Measurements from ENCODE around the gene PROZ. TPM values are rescaled to one million over a fixed set of nuclear protein-coding genes. Genes with fewer than 3 reads are reported as not detected.

Gene PROZ
- total RNA-seq, 1 experiment from 2014 or later, result not detected

- H3K27me3 ChIP-seq (ENCODE audit: control insufficient read depth, insufficient read depth, low read length), result no peaks in the 10 kb centered on the region
- peak; percentile 14 for DNase-seq
- H3K4me3 ChIP-seq (ENCODE audit: insufficient read depth, low read depth, low read length), result no peak overlapping the region
- H3K36me3 ChIP-seq (replicated peaks; ENCODE audit: control insufficient read depth, insufficient read depth, low read length), result no peaks in the 10 kb centered on the region
Observed at GRCh38 chr13:113125506-113126264, 32.8 kb upstream of the PROZ start.

GRCh38 chr13:113126265-113127150, 31.9 kb upstream of the PROZ start:
- DNase-seq, result no peak
- Histone ChIP-seq H3K4me3 (ENCODE audit: insufficient read depth, low read depth, low read length) (no peak overlapping the region), H3K27me3 (ENCODE audit: control insufficient read depth, insufficient read depth, low read length) (no peaks in the 10 kb centered on the region), H3K36me3 (replicated peaks; ENCODE audit: control insufficient read depth, insufficient read depth, low read length) (no peaks in the 10 kb centered on the region)

- DNase-seq, result peak; percentile 86
- Histone ChIP-seq H3K27me3 (ENCODE audit: control insufficient read depth, insufficient read depth, low read length) (no peaks in the 10 kb centered on the region), H3K4me3 (ENCODE audit: insufficient read depth, low read depth, low read length) (no peak overlapping the region), H3K36me3 (replicated peaks; ENCODE audit: control insufficient read depth, insufficient read depth, low read length) (no peaks in the 10 kb centered on the region)
Observed at GRCh38 chr13:113129480-113129879, 29.0 kb upstream of the PROZ start.

- H3K4me3 ChIP-seq (ENCODE audit: insufficient read depth, low read depth, low read length), result no peak overlapping the region
- H3K36me3 ChIP-seq (replicated peaks; ENCODE audit: control insufficient read depth, insufficient read depth, low read length), result no peaks in the 10 kb centered on the region
- no peaks in the 10 kb centered on the region for H3K27me3 ChIP-seq (ENCODE audit: control insufficient read depth, insufficient read depth, low read length)
- no peak for DNase-seq
Observed at GRCh38 chr13:113129921-113130750, 28.3 kb upstream of the PROZ start.

- Histone ChIP-seq H3K27me3 (ENCODE audit: control insufficient read depth, insufficient read depth, low read length) (no peaks in the 10 kb centered on the region), H3K4me3 (ENCODE audit: insufficient read depth, low read depth, low read length) (no peak overlapping the region), H3K36me3 (replicated peaks; ENCODE audit: control insufficient read depth, insufficient read depth, low read length) (no peaks in the 10 kb centered on the region)
- DNase-seq, result peak; percentile 16
Observed at GRCh38 chr13:113135281-113135760, 23.1 kb upstream of the PROZ start.

- H3K27me3 ChIP-seq (ENCODE audit: control insufficient read depth, insufficient read depth, low read length), result no peaks in the 10 kb centered on the region
- H3K36me3 ChIP-seq (replicated peaks; ENCODE audit: control insufficient read depth, insufficient read depth, low read length), result no peaks in the 10 kb centered on the region
- no peak overlapping the region for H3K4me3 ChIP-seq (ENCODE audit: insufficient read depth, low read depth, low read length)
- peak; percentile 66 for DNase-seq
Observed at GRCh38 chr13:113137691-113138298, 20.7 kb upstream of the PROZ start.

GRCh38 chr13:113138792-113139551, 19.5 kb upstream of the PROZ start:
- peak; percentile 28 for DNase-seq
- H3K36me3 ChIP-seq (replicated peaks; ENCODE audit: control insufficient read depth, insufficient read depth, low read length), result no peaks in the 10 kb centered on the region

GRCh38 chr13:113139577-113139976, 18.9 kb upstream of the PROZ start:
- no peak overlapping the region for H3K4me3 ChIP-seq (ENCODE audit: insufficient read depth, low read depth, low read length)
- DNase-seq, result peak; percentile 25
- no peaks in the 10 kb centered on the region for H3K36me3 ChIP-seq (replicated peaks; ENCODE audit: control insufficient read depth, insufficient read depth, low read length)
- no peaks in the 10 kb centered on the region for H3K27me3 ChIP-seq (ENCODE audit: control insufficient read depth, insufficient read depth, low read length)

More at GRCh38 chr13:113138792-113139551, 19.5 kb upstream of the PROZ start:
- Histone ChIP-seq H3K27me3 (ENCODE audit: control insufficient read depth, insufficient read depth, low read length) (no peaks in the 10 kb centered on the region), H3K4me3 (ENCODE audit: insufficient read depth, low read depth, low read length) (no peak overlapping the region)

- peak; percentile 48 for DNase-seq
- no peaks in the 10 kb centered on the region for H3K27me3 ChIP-seq (ENCODE audit: control insufficient read depth, insufficient read depth, low read length)
- H3K36me3 ChIP-seq (replicated peaks; ENCODE audit: control insufficient read depth, insufficient read depth, low read length), result no peaks in the 10 kb centered on the region
- H3K4me3 ChIP-seq (ENCODE audit: insufficient read depth, low read depth, low read length), result no peak overlapping the region
Observed at GRCh38 chr13:113140677-113141600, 17.5 kb upstream of the PROZ start.

GRCh38 chr13:113141601-113141970, 16.9 kb upstream of the PROZ start:
- H3K36me3 ChIP-seq (replicated peaks; ENCODE audit: control insufficient read depth, insufficient read depth, low read length), result no peaks in the 10 kb centered on the region
- peak; percentile 48 for DNase-seq
- no peaks in the 10 kb centered on the region for H3K27me3 ChIP-seq (ENCODE audit: control insufficient read depth, insufficient read depth, low read length)
- no peak overlapping the region for H3K4me3 ChIP-seq (ENCODE audit: insufficient read depth, low read depth, low read length)

GRCh38 chr13:113142876-113143275, 15.6 kb upstream of the PROZ start:
- H3K27me3 ChIP-seq (ENCODE audit: control insufficient read depth, insufficient read depth, low read length), result no peaks in the 10 kb centered on the region
- peak; percentile 31 for DNase-seq
- no peak overlapping the region for H3K4me3 ChIP-seq (ENCODE audit: insufficient read depth, low read depth, low read length)
- H3K36me3 ChIP-seq (replicated peaks; ENCODE audit: control insufficient read depth, insufficient read depth, low read length), result no peaks in the 10 kb centered on the region

GRCh38 chr13:113143466-113144254, 14.8 kb upstream of the PROZ start:
- H3K4me3 ChIP-seq (ENCODE audit: insufficient read depth, low read depth, low read length), result no peak overlapping the region
- H3K36me3 ChIP-seq (replicated peaks; ENCODE audit: control insufficient read depth, insufficient read depth, low read length), result no peaks in the 10 kb centered on the region
- no peaks in the 10 kb centered on the region for H3K27me3 ChIP-seq (ENCODE audit: control insufficient read depth, insufficient read depth, low read length)
- peak; percentile 62 for DNase-seq
